ENCODE data around the gene NBPF26.
"Not testable (repeated sequence)": the region's sequence is repeated elsewhere in the genome, so short reads cannot be mapped to it uniquely, and the experiment has no call there.

NBPF26 gene

DNA sequence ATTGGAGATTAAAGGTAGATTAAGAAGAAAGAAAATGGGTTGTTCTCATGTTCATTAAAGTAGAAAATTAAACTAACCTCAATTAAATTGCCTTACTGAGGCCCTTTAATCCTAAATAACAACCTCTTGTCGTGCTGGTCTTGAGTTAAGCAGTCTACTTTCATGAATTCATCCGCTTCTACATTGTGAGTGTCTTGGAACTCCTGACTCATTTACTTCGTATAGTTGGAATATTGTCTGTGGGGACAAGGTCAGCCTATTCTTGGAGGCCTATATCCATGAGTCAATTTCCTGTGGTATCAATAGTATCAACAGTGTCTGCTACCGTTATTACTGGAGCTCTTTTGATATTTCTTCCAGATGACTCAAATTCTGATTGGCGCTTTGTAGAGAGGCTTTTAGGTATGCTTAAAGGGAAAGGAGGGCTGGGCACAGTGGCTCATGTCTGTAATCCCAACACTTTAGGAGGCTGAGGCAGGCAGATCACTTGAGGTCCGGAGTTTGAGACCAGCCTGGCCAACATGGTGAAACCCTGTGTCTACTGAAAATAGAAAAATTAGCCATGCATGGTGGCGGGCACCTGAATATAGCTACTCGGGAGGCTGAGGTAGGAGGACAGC lies 136.0 kb downstream of the NBPF26 start:
- DNase-seq, result not testable (repeated sequence)

DNA sequence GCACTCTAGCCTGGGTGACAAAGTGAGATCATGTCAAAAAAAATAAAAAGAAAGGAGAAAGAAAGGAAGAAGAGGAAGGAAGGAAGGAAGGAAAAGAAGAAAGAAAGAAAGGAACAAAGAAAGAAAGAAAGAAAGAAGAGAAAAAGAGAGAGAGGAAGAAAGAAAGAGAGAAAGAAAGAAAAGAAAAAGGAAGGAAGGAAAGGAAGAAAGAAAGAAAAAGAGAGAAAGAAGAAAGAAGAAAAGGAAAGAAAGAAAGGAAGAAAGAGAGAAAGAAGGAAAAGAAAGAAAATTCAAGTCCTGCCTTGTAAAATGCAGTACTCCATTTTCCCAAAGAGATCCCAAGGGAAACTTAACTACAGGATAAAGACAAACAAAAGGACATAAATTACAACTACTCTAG lies 154.5 kb downstream of the NBPF26 start:
- not testable (repeated sequence) for DNase-seq

DNA sequence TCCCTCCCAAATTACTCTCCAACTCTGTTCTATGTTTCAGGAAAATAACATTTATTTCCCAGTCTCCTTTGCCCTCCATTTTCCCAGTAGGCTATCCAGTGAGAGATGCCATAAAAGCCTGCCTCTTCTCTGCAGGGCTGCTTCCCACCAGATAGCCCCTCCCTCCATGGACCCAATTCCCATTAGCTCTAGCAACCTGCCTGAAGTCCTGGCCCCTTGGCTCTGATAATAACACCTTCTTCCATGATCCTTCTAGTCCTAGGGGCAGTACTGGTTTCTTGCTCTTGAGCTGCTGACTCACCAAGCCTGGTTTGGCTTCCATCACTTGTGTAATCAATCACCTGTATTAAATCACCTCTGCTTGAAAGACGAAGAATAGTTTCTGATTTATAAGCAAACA lies 156.3 kb downstream of the NBPF26 start:
- not testable (repeated sequence) for DNase-seq

DNA sequence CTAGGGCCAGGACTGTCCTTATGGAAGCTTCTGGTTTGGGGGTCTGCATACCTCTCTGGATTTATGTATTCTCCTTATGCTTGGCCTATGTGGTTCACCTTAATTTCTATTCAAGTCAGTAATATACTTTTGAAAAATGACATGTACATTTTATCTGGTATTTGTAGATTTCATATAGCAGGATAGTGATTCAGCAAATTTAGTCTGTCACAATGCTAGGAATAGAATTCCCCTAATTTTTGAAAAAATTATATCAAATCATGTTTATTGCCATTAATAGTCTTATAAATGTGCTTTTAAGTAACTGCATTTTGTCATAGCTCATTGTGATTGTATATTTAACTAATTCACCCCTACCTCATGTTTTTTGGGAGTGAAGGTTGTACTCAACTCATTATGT lies 158.2 kb downstream of the NBPF26 start:
- not testable (repeated sequence) for DNase-seq
